Neural progenitor cell (in vitro differentiated cells): ENCODE data around the gene WDR43. TPM values are rescaled to one million over a fixed set of nuclear protein-coding genes. Genes with fewer than 3 reads are reported as not detected.

Experiments used
- DNase-seq: peaks from one replicate; pipeline ENCODE4 v3.0.0-alpha.2; 2016; ENCODE audit warnings: low spot score
- H2AFZ ChIP-seq: fragments of 200-600 bp; sonication (generic); replicated peaks from 2 replicates; pipeline ENCODE4 v1.6.1; 2016; ENCODE audit warnings: antibody characterized with exemption
- H3F3A ChIP-seq: fragments of 200-600 bp; sonication (generic); 2 replicates; pipeline ENCODE4 v1.6.1; 2016; ENCODE audit warnings: antibody characterized with exemption, low read depth
- H3K27ac ChIP-seq: fragments of 200-600 bp; sonication (generic); 2 replicates; pipeline ENCODE4 v1.5.1; 2016; ENCODE audit warnings: mild to moderate bottlenecking
- H3K27me3 ChIP-seq: fragments of 200-600 bp; sonication (generic); 2 replicates; pipeline ENCODE4 v1.6.1; 2016; ENCODE audit warnings: mild to moderate bottlenecking, moderate library complexity
- H3K36me3 ChIP-seq: fragments of 200-600 bp; sonication (generic); 2 replicates; pipeline ENCODE4 v1.5.1; 2016
- H3K4me1 ChIP-seq: fragments of 200-600 bp; sonication (generic); 2 replicates; pipeline ENCODE4 v1.6.1; 2016; ENCODE audit warnings: mixed run types
- H3K4me2 ChIP-seq: fragments of 200-600 bp; sonication (generic); 2 replicates; pipeline ENCODE4 v1.6.1; 2016
- H3K4me3 ChIP-seq: fragments of 200-600 bp; sonication (generic); 2 replicates; pipeline ENCODE4 v1.5.1; 2016
- H3K79me2 ChIP-seq: fragments of 200-600 bp; sonication (generic); 2 replicates; pipeline ENCODE4 v1.6.1; 2016; ENCODE audit warnings: low read depth
- H3K9ac ChIP-seq: fragments of 200-600 bp; sonication (generic); 2 replicates; pipeline ENCODE4 v1.6.1; 2016
- H3K9me3 ChIP-seq: fragments of 200-600 bp; sonication (generic); 2 replicates; pipeline ENCODE4 v1.5.1; 2016; ENCODE audit warnings: low read depth
- H4K20me1 ChIP-seq: fragments of 200-600 bp; sonication (generic); 2 replicates; pipeline ENCODE4 v1.6.1; 2016; ENCODE audit warnings: low read depth
- H3K27ac Mint-ChIP-seq: 3 replicates; pipeline ENCODE4 v1.8.0; 2021; ENCODE audit warnings: mixed read lengths
- H3K27me3 Mint-ChIP-seq: 2 replicates; pipeline ENCODE4 v1.8.0; 2022; ENCODE audit warnings: low read depth, mild to moderate bottlenecking, inconsistent platforms, moderate library complexity, mixed read lengths; ENCODE audit not compliant: insufficient read depth
- H3K36me3 Mint-ChIP-seq: 3 replicates; pipeline ENCODE4 v1.8.0; 2021; ENCODE audit warnings: mixed read lengths
- H3K4me1 Mint-ChIP-seq: 3 replicates; pipeline ENCODE4 v1.8.0; 2021; ENCODE audit warnings: mixed read lengths
- H3K4me3 Mint-ChIP-seq: 3 replicates; pipeline ENCODE4 v1.8.0; 2021; ENCODE audit warnings: mild to moderate bottlenecking, moderate library complexity, mixed read lengths
- H3K9me3 Mint-ChIP-seq: 3 replicates; pipeline ENCODE4 v1.8.0; 2020; ENCODE audit warnings: mixed read lengths
- EZH2 ChIP-seq: fragments of 200-600 bp; sonication (generic); IDR thresholded peaks from 2 replicates; pipeline ENCODE4 v1.6.1; 2017; ENCODE audit warnings: antibody characterized with exemption, mild to moderate bottlenecking, moderate library complexity
- EZH2phosphoT487 ChIP-seq: fragments of 200-600 bp; sonication (generic); IDR thresholded peaks from 2 replicates; pipeline ENCODE4 v1.6.1; 2017; ENCODE audit warnings: antibody characterized with exemption
- total RNA-seq: library from RNA; depleted of rRNA; stranded (reverse); fragments of >200 nt; gene quantifications from 2 replicates; pipeline ENCODE4 v1.2.3, GENCODE V29; 2015; ENCODE audit warnings: low replicate concordance
- TF ChIP-seq, protein P1 (sequence below): fragments of 200-600 bp; sonication (generic); IDR thresholded peaks from 2 replicates; pipeline ENCODE4 v1.5.1; 2017; ENCODE audit warnings: antibody characterized with exemption, mild to moderate bottlenecking

Gene WDR43
- total RNA-seq, 1 donor from 2014 or later = 139 TPM

DNA sequence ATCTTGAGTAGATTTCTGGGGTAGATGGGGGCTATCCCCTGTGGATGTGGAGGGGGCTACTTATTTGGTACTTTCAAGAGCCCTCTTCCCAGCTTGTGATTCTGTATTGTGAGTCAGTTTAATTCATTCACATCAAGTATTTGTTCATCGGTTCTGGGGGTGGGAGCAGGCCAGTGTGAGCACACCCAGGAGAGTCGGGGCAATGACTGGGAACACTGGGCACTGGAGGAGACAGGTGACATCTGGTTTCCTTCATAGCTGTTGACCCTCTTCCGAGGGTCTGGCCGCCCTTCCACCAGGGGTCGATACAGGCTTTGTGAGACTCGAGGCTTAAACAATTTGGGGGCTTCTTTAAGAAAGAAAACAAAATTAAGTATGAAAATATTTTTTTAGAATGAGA is 84.1 kb downstream of the WDR43 start:
- Histone ChIP-seq H3K36me3 (no peaks in the 10 kb centered on the region), H3K9me3 (no peaks in the 10 kb centered on the region), H3K4me1 (peaks cover 9% of the 10 kb centered on the region), H3K4me2 (no peak overlapping the region), H3F3A (no peaks in the 10 kb centered on the region), H3K27me3 (no peaks in the 10 kb centered on the region), H3K27ac (no peak overlapping the region), H3K9ac (no peak overlapping the region), H3K4me3 (no peak overlapping the region), H4K20me1 (no peaks in the 10 kb centered on the region), H3K79me2 (no peaks in the 10 kb centered on the region), H2AFZ (no peak overlapping the region)
- Mint-ChIP-seq H3K9me3 (peaks cover 5% of the 10 kb centered on the region), H3K4me1 (peaks cover 26% of the 10 kb centered on the region), H3K4me3 (no peak overlapping the region), H3K27ac (peak overlapping the region; percentile 70), H3K27me3 (peaks cover 11% of the 10 kb centered on the region), H3K36me3 (no peaks in the 10 kb centered on the region)
- no peak for DNase-seq
- TF ChIP-seq, protein P1, sequence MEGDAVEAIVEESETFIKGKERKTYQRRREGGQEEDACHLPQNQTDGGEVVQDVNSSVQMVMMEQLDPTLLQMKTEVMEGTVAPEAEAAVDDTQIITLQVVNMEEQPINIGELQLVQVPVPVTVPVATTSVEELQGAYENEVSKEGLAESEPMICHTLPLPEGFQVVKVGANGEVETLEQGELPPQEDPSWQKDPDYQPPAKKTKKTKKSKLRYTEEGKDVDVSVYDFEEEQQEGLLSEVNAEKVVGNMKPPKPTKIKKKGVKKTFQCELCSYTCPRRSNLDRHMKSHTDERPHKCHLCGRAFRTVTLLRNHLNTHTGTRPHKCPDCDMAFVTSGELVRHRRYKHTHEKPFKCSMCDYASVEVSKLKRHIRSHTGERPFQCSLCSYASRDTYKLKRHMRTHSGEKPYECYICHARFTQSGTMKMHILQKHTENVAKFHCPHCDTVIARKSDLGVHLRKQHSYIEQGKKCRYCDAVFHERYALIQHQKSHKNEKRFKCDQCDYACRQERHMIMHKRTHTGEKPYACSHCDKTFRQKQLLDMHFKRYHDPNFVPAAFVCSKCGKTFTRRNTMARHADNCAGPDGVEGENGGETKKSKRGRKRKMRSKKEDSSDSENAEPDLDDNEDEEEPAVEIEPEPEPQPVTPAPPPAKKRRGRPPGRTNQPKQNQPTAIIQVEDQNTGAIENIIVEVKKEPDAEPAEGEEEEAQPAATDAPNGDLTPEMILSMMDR = no peak
- no peak for TF ChIP-seq EZH2phosphoT487
- TF ChIP-seq EZH2 = no peak

DNA sequence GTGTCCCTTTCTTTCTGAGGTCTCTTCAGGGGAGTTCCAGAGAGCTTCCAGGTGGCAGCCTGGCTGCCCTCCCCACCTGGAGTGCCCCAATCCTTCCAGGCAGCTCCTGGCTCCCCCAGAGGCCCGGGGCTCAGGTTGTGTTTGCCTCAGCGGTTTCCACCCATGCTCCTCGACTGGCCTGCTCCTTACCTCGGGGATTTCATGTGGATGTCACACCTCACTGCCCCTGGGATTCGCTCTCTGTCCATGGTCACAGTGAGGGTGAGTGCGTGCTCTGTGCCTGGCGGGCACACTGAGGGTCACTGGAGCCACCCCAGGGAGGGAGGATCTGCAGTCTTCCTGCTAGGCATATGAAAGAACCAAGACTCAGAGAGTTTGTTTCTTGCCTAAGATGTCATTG is 84.6 kb downstream of the WDR43 start:
- Mint-ChIP-seq H3K27ac (peak overlapping the region; percentile 95), H3K4me1 (peaks cover 26% of the 10 kb centered on the region), H3K36me3 (no peaks in the 10 kb centered on the region), H3K4me3 (no peak overlapping the region), H3K27me3 (peaks cover 8% of the 10 kb centered on the region), H3K9me3 (peaks cover 2% of the 10 kb centered on the region)
- Histone ChIP-seq H3K4me1 (peaks cover 9% of the 10 kb centered on the region), H4K20me1 (no peaks in the 10 kb centered on the region), H3F3A (no peaks in the 10 kb centered on the region), H3K9me3 (no peaks in the 10 kb centered on the region), H3K27me3 (no peaks in the 10 kb centered on the region), H3K27ac (no peak overlapping the region), H3K79me2 (no peaks in the 10 kb centered on the region), H3K9ac (no peak overlapping the region), H3K36me3 (no peaks in the 10 kb centered on the region), H3K4me2 (no peak overlapping the region), H2AFZ (no peak overlapping the region), H3K4me3 (no peak overlapping the region)
- no peak for DNase-seq
- TF ChIP-seq, protein P1 = no peak
- TF ChIP-seq EZH2phosphoT487 = no peak
- TF ChIP-seq EZH2 = no peak

DNA sequence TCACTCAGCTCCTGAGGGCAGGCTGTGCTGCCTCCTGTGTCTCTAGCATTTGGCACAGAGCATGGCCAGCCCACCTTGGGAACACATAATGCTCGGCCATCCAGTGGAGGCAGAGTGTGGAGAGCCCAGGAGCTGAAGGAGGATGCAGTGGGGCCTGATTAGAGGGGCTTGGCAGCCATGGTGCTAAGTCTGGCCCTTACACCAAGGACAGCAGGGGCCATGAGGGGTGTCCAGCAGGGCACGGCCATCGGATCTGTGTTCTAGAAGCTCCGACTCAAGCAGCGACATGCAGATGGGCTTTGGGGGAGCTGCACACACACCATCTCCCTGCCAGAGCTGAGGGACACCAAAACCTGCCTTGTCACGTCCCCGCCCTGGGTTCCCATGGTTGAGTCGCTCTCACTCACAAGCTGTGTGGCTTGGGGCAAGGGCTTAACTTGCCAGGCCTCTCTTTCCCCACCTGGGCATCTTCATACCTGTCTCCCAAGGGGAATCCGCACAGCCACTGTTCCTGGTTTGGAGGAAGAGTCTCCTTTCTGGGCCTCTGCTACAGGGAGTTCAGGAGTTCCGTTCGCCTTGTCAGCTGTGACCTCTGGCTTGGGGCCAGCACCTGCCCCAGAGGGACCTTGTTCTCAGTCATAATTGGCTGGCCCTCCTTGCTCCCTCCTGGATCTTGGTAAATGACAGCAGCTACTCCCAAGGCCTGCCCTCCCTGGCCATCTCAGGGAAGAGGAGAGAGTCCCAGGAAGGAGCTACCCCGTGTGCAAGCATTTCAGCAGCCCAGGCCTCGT is 85.3 kb downstream of the WDR43 start:
- H3K4me3 ChIP-seq = no peak overlapping the region
- H3K27me3 ChIP-seq = no peaks in the 10 kb centered on the region
- H3K36me3 Mint-ChIP-seq = no peaks in the 10 kb centered on the region
- TF ChIP-seq, protein P1 = no peak
- no peak for TF ChIP-seq EZH2phosphoT487
- H3K36me3 ChIP-seq = no peaks in the 10 kb centered on the region
- H3K4me3 Mint-ChIP-seq = peak overlapping the region; percentile 48
- H2AFZ ChIP-seq = no peak overlapping the region
- no peak overlapping the region for H3K9ac ChIP-seq
- peaks cover 26% of the 10 kb centered on the region for H3K4me1 Mint-ChIP-seq
- H3K9me3 ChIP-seq = no peaks in the 10 kb centered on the region
- peaks cover 1% of the 10 kb centered on the region for H3K9me3 Mint-ChIP-seq
- H3F3A ChIP-seq = no peaks in the 10 kb centered on the region
- peaks cover 9% of the 10 kb centered on the region for H3K4me1 ChIP-seq
- H3K27ac ChIP-seq = no peak overlapping the region
- no peak for DNase-seq
- H3K4me2 ChIP-seq = no peak overlapping the region
- H3K27ac Mint-ChIP-seq = no peak overlapping the region
- no peaks in the 10 kb centered on the region for H4K20me1 ChIP-seq
- H3K79me2 ChIP-seq = no peaks in the 10 kb centered on the region
- peaks cover 8% of the 10 kb centered on the region for H3K27me3 Mint-ChIP-seq
